Measurements from ENCODE around the gene FLCN. TPM values are rescaled to one million over a fixed set of nuclear protein-coding genes. Genes with fewer than 3 reads are reported as not detected.

FLCN gene
- polyA plus RNA-seq, 1 donor (not counting 4 experiments of a cell fraction or from before 2014, with no cell fraction given) = 12.5 TPM

GRCh38 chr17:17216776-17217175, 20.2 kb downstream of the FLCN start:
- no peaks in the 10 kb centered on the region for H3K79me2 ChIP-seq (ENCODE audit: control insufficient read depth, insufficient read depth, low read length)
- no peaks in the 10 kb centered on the region for H3K27me3 ChIP-seq (ENCODE audit: control insufficient read depth, extremely low read depth, insufficient read depth, low read length)
- H3K9ac ChIP-seq (ENCODE audit: control insufficient read depth, extremely low read depth, insufficient read depth, low read length) = no peak overlapping the region
- H3K4me2 ChIP-seq (ENCODE audit: control insufficient read depth, extremely low read depth, insufficient read depth, low read depth, low read length) = no peak overlapping the region
- no peak overlapping the region for H3K4me3 ChIP-seq (ENCODE audit: control insufficient read depth in 2 of 3, extremely low read depth in 1 of 3, insufficient read depth in 2 of 3, low read depth in 1 of 3, low read length in 3 of 3)
- FAIRE-seq (no peak), DNase-seq (ENCODE audit: low read depth, low spot score) (no peak)
- no peaks in the 10 kb centered on the region for H3K9me1 ChIP-seq (ENCODE audit: control insufficient read depth, extremely low read depth, insufficient read depth, low read length)
- H3K4me1 ChIP-seq (ENCODE audit: control insufficient read depth, extremely low read depth, insufficient read depth, low read length) = no peaks in the 10 kb centered on the region
- H3K9me3 ChIP-seq (ENCODE audit: control insufficient read depth, low read depth, low read length) = no peaks in the 10 kb centered on the region
- H2AFZ ChIP-seq (ENCODE audit: control insufficient read depth, low read length) = no peak overlapping the region
- dilution Hi-C loops (cut with MboI; ENCODE audit: extremely low pct_ligation_motif_present, low sequenced_read_pairs) = no loop called here
- peaks cover 29 to 61% of the 10 kb centered on the region in 2 experiments for H3K36me3 ChIP-seq (ENCODE audit: control insufficient read depth in 2 of 2, extremely low read depth in 1 of 2, insufficient read depth in 2 of 2, low read length in 2 of 2)
- H4K20me1 ChIP-seq (ENCODE audit: control insufficient read depth, extremely low read depth, insufficient read depth, low read length) = peaks cover 2% of the 10 kb centered on the region
- TF ChIP-seq EZH2 (IDR thresholded peaks at IDR 0.05; ENCODE audit: low read length) = no peak
- TF ChIP-seq CTCF (optimal IDR thresholded peaks at IDR 0.05 in 1 of 3, IDR thresholded peaks at IDR 0.05 in 1 of 3, conservative IDR thresholded peaks at IDR 0.05 in 1 of 3; ENCODE audit: extremely low read depth in 1 of 3, insufficient read depth in 2 of 3, low read length in 3 of 3) = no peak
- no peak overlapping the region for H3K27ac ChIP-seq (ENCODE audit: control insufficient read depth, insufficient read depth, low read length)

- Histone ChIP-seq H3K9ac (ENCODE audit: control insufficient read depth, extremely low read depth, insufficient read depth, low read length) (no peak overlapping the region), H3K36me3 (ENCODE audit: control insufficient read depth in 2 of 2, extremely low read depth in 1 of 2, insufficient read depth in 2 of 2, low read length in 2 of 2) (peaks cover 28 to 59% of the 10 kb centered on the region in 2 experiments), H3K27ac (ENCODE audit: control insufficient read depth, insufficient read depth, low read length) (no peak overlapping the region), H3K9me3 (ENCODE audit: control insufficient read depth, low read depth, low read length) (no peaks in the 10 kb centered on the region), H3K4me2 (ENCODE audit: control insufficient read depth, extremely low read depth, insufficient read depth, low read depth, low read length) (no peak overlapping the region), H2AFZ (ENCODE audit: control insufficient read depth, low read length) (no peak overlapping the region), H3K79me2 (ENCODE audit: control insufficient read depth, insufficient read depth, low read length) (no peaks in the 10 kb centered on the region), H3K9me1 (ENCODE audit: control insufficient read depth, extremely low read depth, insufficient read depth, low read length) (no peaks in the 10 kb centered on the region), H3K4me1 (ENCODE audit: control insufficient read depth, extremely low read depth, insufficient read depth, low read length) (no peaks in the 10 kb centered on the region), H4K20me1 (ENCODE audit: control insufficient read depth, extremely low read depth, insufficient read depth, low read length) (peaks cover 2% of the 10 kb centered on the region), H3K4me3 (ENCODE audit: control insufficient read depth in 2 of 3, extremely low read depth in 1 of 3, insufficient read depth in 2 of 3, low read depth in 1 of 3, low read length in 3 of 3) (no peak overlapping the region), H3K27me3 (ENCODE audit: control insufficient read depth, extremely low read depth, insufficient read depth, low read length) (no peaks in the 10 kb centered on the region)
- TF ChIP-seq CTCF (optimal IDR thresholded peaks at IDR 0.05 in 1 of 3, IDR thresholded peaks at IDR 0.05 in 1 of 3, conservative IDR thresholded peaks at IDR 0.05 in 1 of 3; ENCODE audit: extremely low read depth in 1 of 3, insufficient read depth in 2 of 3, low read length in 3 of 3) = no peak
- no peak for TF ChIP-seq EZH2 (IDR thresholded peaks at IDR 0.05; ENCODE audit: low read length)
- dilution Hi-C loops (cut with MboI; ENCODE audit: extremely low pct_ligation_motif_present, low sequenced_read_pairs) = no loop called here
- DNase-seq (ENCODE audit: low read depth, low spot score) = no peak
- no peak for FAIRE-seq
These were observed 20.7 kb downstream of the FLCN start for GRCh38 chr17:17216236-17216635.

All from keratinocyte (primary cell).